Lower leg skin (tissue), 4 donors: ENCODE data around the gene CDC40. TPM values are rescaled to one million over a fixed set of nuclear protein-coding genes. Genes with fewer than 3 reads are reported as not detected.

ENCODE experiments used
- DNase-seq, 2 donors: peaks; one replicate each; pipeline ENCODE4 v3.0.0-alpha.2; 2019; ENCODE audit warnings: low spot score in 2 of 2
- H3K4me3 ChIP-seq: fragments of 200-600 bp; sonication (generic); 2 replicates; pipeline ENCODE4 v1.5.1; 2017; ENCODE audit warnings: mild to moderate bottlenecking, low read depth; ENCODE audit not compliant: poor library complexity, severe bottlenecking
- POLR2A ChIP-seq, 2 donors: fragments of 450-650 bp; IDR thresholded peaks; one replicate each; pipeline ENCODE4 v1.6.1; 2016 to 2017; ENCODE audit warnings: antibody characterized with exemption in 2 of 2, mild to moderate bottlenecking in 1 of 2, moderate library complexity in 1 of 2
- WGBS, 2 donors: methylation state at CpG; one replicate each; pipeline ENCODE4 v1.1.5; 2018; 5-methylcytosine and 5-hydroxymethylcytosine counted together
- intact Hi-C: fragments of 100-400 bp; cut with DNase I; formaldehyde crosslinking; loops from one replicate; pipeline ENCODE4 v1.15.0; 2023; ENCODE audit warnings: low total_unique reads
- total RNA-seq, 4 donors: library from RNA; depleted of rRNA; stranded (reverse); fragments of >200 nt; gene quantifications; one replicate each; pipeline ENCODE4 v1.1.0, GENCODE V29; 2016
- TF ChIP-seq, protein P1 (sequence below), 3 donors: fragments of 450-650 bp; IDR thresholded peaks; one replicate each; pipeline ENCODE4 v1.5.1; 2016; ENCODE audit warnings: antibody characterized with exemption in 3 of 3, mild to moderate bottlenecking in 3 of 3, moderate library complexity in 2 of 3

Gene CDC40
- total RNA-seq, 4 donors from 2014 or later = 11.5 to 19.2 (median 15.4) TPM

DNA sequence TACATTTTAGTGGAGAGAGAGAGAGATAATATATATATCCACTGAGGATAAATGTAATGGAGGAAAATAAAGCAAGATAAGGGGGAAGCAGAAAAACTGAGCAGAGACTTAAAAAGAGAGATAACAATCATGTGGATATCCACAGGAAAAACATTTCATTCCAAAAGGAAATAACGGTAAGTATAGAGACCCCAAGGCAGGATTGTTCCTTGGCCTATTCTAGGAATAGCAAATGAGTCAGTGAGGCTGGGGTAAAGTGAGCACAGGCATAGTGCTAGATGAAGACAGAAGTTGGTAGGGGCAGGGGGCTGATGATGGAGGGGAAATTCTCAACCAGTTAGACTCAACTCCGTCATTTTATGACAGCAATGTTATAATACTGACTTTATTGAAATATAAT is 11.2 kb downstream of the CDC40 start:
- H3K4me3 ChIP-seq = no peak overlapping the region
- no peak for DNase-seq
- 81 to 92% methylated on average over 2 of the region's 2 CpGs for WGBS, 2 donors
- intact Hi-C loops = no loop called here
- TF ChIP-seq POLR2A (IDR thresholded peaks at IDR 0.05) = no peak
- TF ChIP-seq, protein P1, sequence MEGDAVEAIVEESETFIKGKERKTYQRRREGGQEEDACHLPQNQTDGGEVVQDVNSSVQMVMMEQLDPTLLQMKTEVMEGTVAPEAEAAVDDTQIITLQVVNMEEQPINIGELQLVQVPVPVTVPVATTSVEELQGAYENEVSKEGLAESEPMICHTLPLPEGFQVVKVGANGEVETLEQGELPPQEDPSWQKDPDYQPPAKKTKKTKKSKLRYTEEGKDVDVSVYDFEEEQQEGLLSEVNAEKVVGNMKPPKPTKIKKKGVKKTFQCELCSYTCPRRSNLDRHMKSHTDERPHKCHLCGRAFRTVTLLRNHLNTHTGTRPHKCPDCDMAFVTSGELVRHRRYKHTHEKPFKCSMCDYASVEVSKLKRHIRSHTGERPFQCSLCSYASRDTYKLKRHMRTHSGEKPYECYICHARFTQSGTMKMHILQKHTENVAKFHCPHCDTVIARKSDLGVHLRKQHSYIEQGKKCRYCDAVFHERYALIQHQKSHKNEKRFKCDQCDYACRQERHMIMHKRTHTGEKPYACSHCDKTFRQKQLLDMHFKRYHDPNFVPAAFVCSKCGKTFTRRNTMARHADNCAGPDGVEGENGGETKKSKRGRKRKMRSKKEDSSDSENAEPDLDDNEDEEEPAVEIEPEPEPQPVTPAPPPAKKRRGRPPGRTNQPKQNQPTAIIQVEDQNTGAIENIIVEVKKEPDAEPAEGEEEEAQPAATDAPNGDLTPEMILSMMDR (IDR thresholded peaks at IDR 0.05) = no peak

DNA sequence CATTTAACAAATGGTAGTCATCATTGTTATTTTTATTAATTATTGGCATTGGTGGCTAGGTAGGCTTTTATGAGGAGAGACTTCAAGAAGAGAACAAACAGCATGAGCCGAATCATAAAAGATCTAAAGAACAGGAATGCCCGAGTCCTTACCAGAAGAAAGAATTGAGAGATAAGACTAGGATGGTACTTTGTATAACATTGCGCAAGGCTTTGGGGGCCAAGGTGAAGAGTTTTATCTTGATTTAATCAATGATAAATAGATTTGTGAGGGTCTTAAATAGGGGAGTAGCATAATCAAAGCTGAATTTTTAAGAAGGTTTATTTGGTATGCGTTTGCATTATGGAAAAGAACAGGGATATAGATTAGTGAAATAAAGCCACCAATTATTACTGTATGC is 15.4 kb downstream of the CDC40 start:
- DNase-seq = no peak
- no peak overlapping the region for H3K4me3 ChIP-seq
- TF ChIP-seq, protein P1 (IDR thresholded peaks at IDR 0.05) = no peak
- no peak for TF ChIP-seq POLR2A (IDR thresholded peaks at IDR 0.05)
- intact Hi-C loops = no loop called here
- 92 to 96% methylated on average over 4 of the region's 4 CpGs for WGBS, 2 donors

DNA sequence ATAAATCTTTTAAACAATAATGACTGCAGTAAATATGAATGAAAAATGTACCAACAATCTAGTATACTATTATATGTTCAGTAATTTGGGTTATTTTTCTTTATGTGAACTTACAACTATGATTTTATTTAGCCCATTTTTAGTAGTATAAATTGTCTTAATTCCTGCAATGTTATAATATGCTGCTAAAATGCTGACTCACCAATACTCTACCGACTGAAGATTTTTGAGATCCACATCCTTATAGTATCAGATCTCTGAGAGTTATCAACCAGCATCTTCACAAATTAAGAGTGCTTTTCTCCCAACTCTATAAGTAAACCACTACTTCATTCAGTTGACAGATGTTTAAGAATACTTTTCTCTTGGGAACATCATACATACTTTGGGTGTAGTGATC is 16.6 kb downstream of the CDC40 start:
- 82 to 85% methylated on average over 1 of the region's 1 CpG for WGBS, 2 donors
- intact Hi-C loops = no loop called here
- no peak overlapping the region for H3K4me3 ChIP-seq
- TF ChIP-seq POLR2A (IDR thresholded peaks at IDR 0.05) = no peak
- TF ChIP-seq, protein P1 (IDR thresholded peaks at IDR 0.05) = no peak
- DNase-seq = no peak

DNA sequence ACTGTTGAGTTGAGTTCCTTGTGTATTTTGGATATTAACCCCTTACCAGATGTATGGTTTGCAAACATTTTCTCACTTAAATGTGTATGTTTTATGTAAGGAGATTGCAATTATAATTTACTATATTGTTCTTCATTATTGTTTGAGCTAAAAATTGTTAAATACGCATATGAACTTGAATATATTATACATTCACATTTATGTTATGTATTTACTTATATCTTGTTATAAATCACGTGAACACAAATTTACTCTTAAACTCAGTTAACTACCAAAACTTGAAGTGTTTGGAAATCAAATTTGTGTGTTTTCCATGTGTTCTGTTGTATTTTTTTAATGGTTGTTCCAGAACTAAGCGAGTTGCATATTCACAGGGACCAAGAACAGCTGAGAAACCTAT is 18.3 kb downstream of the CDC40 start:
- 93 to 98% methylated on average over 3 of the region's 3 CpGs for WGBS, 2 donors
- intact Hi-C loops = no loop called here
- TF ChIP-seq, protein P1 (IDR thresholded peaks at IDR 0.05) = no peak
- TF ChIP-seq POLR2A (IDR thresholded peaks at IDR 0.05) = no peak
- no peak for DNase-seq
- H3K4me3 ChIP-seq = no peak overlapping the region

DNA sequence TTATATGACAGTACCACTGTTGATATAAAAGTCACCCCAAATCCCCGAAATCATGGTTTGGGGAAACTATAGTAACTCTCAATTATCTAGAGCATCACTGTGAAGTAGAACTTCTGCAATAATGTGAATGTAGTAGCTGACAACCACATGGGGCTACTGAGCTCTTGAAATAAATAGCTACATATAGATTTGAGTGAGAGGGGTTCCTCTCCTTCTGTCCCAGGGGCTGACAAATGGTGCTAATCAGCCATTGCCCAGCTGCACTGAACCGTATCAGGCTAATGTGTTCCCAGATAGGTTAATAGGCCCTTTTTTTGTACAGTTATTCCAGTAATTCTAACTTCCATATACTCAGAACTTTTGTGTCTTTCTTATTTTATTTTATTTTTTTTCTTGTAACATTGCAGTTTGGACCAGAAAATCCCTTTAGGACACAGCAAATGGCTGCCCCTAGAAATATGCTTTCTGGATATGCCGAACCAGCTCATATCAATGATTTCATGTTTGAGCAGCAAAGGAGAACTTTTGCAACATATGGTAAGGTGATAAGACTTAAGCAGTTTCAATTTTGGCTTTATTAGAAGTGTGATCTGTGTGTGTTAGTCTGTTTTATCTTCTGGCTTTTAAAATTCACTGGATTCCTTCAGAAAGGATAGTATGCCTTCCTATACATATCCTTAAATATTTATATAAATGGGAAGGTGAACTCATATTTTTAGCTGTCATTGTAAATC is 21.1 kb downstream of the CDC40 start:
- 95 to 96% methylated on average over 3 of the region's 3 CpGs for WGBS, 2 donors
- TF ChIP-seq, protein P1 (IDR thresholded peaks at IDR 0.05) = no peak
- no peak for TF ChIP-seq POLR2A (IDR thresholded peaks at IDR 0.05)
- H3K4me3 ChIP-seq = no peak overlapping the region
- no peak for DNase-seq
- intact Hi-C loops = no loop called here

DNA sequence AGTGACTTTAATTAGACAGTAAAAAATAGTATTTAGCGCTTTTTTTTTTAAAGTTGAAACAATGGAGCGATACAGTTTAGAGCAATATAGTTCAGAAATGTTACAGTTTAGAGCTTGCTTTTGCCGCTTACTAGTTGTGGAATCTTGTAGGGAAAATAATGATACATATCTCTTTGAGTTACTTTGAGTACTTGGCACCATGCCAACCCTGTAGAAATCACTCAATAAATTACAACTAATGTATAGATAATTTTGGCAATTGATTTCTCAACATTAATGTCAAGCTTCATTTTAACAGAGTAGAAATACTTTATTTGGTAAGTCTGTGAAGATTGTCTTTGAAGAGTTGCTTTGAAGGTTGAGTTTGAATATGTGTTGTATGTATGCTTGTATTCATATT is 27.4 kb downstream of the CDC40 start:
- WGBS, 2 donors = 96 to 99% methylated on average over 3 of the region's 3 CpGs
- intact Hi-C loops = no loop called here
- TF ChIP-seq, protein P1 (IDR thresholded peaks at IDR 0.05) = no peak
- TF ChIP-seq POLR2A (IDR thresholded peaks at IDR 0.05) = no peak
- DNase-seq = no peak
- no peak overlapping the region for H3K4me3 ChIP-seq
